LNCaP clone FGC (cell line): ENCODE measurements around the gene ABI2.

Experiments used
- DNase-seq: peaks from one replicate; pipeline ENCODE4 v3.0.0-alpha.2; 2011; ENCODE audit warnings: low read depth
- H3K4me3 ChIP-seq: 2 replicates; pipeline ENCODE4 v1.5.1; 2011; ENCODE audit warnings: mild to moderate bottlenecking, low read depth, low read length, control low read depth
- CTCF ChIP-seq: IDR thresholded peaks from 2 replicates; pipeline ENCODE4 v1.5.1; 2012; ENCODE audit warnings: mild to moderate bottlenecking; ENCODE audit not compliant: control insufficient read depth, insufficient read depth; ENCODE audit errors: extremely low read depth

Gene ABI2

GRCh38 chr2:203490391-203490790 is 162.2 kb downstream of the ABI2 start:
- no peak for DNase-seq

GRCh38 chr2:203492965-203493364 is 164.8 kb downstream of the ABI2 start:
- DNase-seq, result no peak
- no peak overlapping the region for H3K4me3 ChIP-seq

More at GRCh38 chr2:203490391-203490790, 162.2 kb downstream of the ABI2 start:
- no peak overlapping the region for H3K4me3 ChIP-seq
- TF ChIP-seq CTCF, result no peak

More at GRCh38 chr2:203492965-203493364, 164.8 kb downstream of the ABI2 start:
- TF ChIP-seq CTCF, result no peak
